HFFc6 (cell line): ENCODE results near the gene RNLS. TPM values are rescaled to one million over a fixed set of nuclear protein-coding genes. Genes with fewer than 3 reads are reported as not detected.

ENCODE experiments used
- DNase-seq: peaks from one replicate; pipeline ENCODE4 v3.0.0-alpha.2; 2018
- H3K27ac Mint-ChIP-seq: 2 replicates; pipeline ENCODE4 v1.8.0; 2020; ENCODE audit warnings: mild to moderate bottlenecking, mixed read lengths
- H3K27me3 Mint-ChIP-seq: 2 replicates; pipeline ENCODE4 v1.8.0; 2021; ENCODE audit warnings: mild to moderate bottlenecking, moderate library complexity, mixed read lengths; ENCODE audit not compliant: insufficient read depth
- H3K36me3 Mint-ChIP-seq: 2 replicates; pipeline ENCODE4 v1.8.0; 2021; ENCODE audit warnings: low read depth, mixed read lengths
- H3K4me1 Mint-ChIP-seq: 2 replicates; pipeline ENCODE4 v1.8.0; 2020; ENCODE audit warnings: low read depth, mixed read lengths
- H3K4me3 Mint-ChIP-seq: 2 replicates; pipeline ENCODE4 v1.8.0; 2020; ENCODE audit warnings: mild to moderate bottlenecking, moderate library complexity, mixed read lengths
- H3K9me3 Mint-ChIP-seq: 2 replicates; pipeline ENCODE4 v1.8.0; 2020; ENCODE audit warnings: mild to moderate bottlenecking, mixed read lengths
- CTCF ChIP-seq: fragments of 200-600 bp; sonication (generic); IDR thresholded peaks from 2 replicates; pipeline ENCODE4 v1.5.0; 2021; ENCODE audit warnings: antibody characterized with exemption, mild to moderate bottlenecking
- total RNA-seq, 6 experiments: library from RNA; stranded (reverse); fragmentation: NEBNext Ultra II Directional; extraction: Animal tissue kit (Norgen Biotek cat#: 25700); gene quantifications; 2 replicates in 1 of 6; 3 replicates in 5 of 6; pipeline ENCODE4 v1.2.3, GENCODE V29; 2021

RNLS gene
- total RNA-seq, 6 experiments from 2014 or later, result 1.8 to 3.1 (median 2.4) TPM

GRCh38 chr10:88442716-88443115 is 140.4 kb downstream of the RNLS start:
- H3K27me3 Mint-ChIP-seq, result peaks cover 27% of the 10 kb centered on the region; the same call in 1 of the 2 replicates
- no peak for DNase-seq

GRCh38 chr10:88440541-88440940 is 142.6 kb downstream of the RNLS start:
- no peak for DNase-seq
- 0 out of 2 replicates have a peak, but pooled peaks cover 4% of the 10 kb centered on the region for H3K36me3 Mint-ChIP-seq

More at GRCh38 chr10:88442716-88443115, 140.4 kb downstream of the RNLS start:
- Mint-ChIP-seq H3K4me1 (no peaks in the 10 kb centered on the region), H3K36me3 (0 out of 2 replicates have a peak, but pooled peaks cover 4% of the 10 kb centered on the region), H3K27ac (no peak overlapping the region), H3K4me3 (no peak overlapping the region), H3K9me3 (no peaks in the 10 kb centered on the region; the same call in 1 of the 2 replicates)
- TF ChIP-seq CTCF, result no peak

GRCh38 chr10:88439932-88440331 is 143.2 kb downstream of the RNLS start:
- Mint-ChIP-seq H3K9me3 (no peaks in the 10 kb centered on the region; the same call in 1 of the 2 replicates), H3K4me3 (no peak overlapping the region), H3K4me1 (no peaks in the 10 kb centered on the region), H3K36me3 (0 out of 2 replicates have a peak, but pooled peaks cover 4% of the 10 kb centered on the region), H3K27me3 (peaks cover 18% of the 10 kb centered on the region; the same call in 1 of the 2 replicates), H3K27ac (no peak overlapping the region)
- TF ChIP-seq CTCF, result no peak
- DNase-seq, result no peak

More at GRCh38 chr10:88440541-88440940, 142.6 kb downstream of the RNLS start:
- H3K27ac Mint-ChIP-seq, result no peak overlapping the region
- H3K9me3 Mint-ChIP-seq, result no peaks in the 10 kb centered on the region; the same call in 1 of the 2 replicates
- H3K4me1 Mint-ChIP-seq, result no peaks in the 10 kb centered on the region
- no peak overlapping the region for H3K4me3 Mint-ChIP-seq
- no peak for TF ChIP-seq CTCF
- peaks cover 19% of the 10 kb centered on the region; the same call in 1 of the 2 replicates for H3K27me3 Mint-ChIP-seq

GRCh38 chr10:88437411-88437810 is 145.7 kb downstream of the RNLS start:
- no peaks in the 10 kb centered on the region for H3K36me3 Mint-ChIP-seq
- H3K9me3 Mint-ChIP-seq, result no peaks in the 10 kb centered on the region
- H3K4me3 Mint-ChIP-seq, result no peak overlapping the region
- H3K4me1 Mint-ChIP-seq, result no peaks in the 10 kb centered on the region
- no peak for TF ChIP-seq CTCF
- no peak for DNase-seq
- H3K27me3 Mint-ChIP-seq, result peaks cover 7% of the 10 kb centered on the region
- no peak overlapping the region for H3K27ac Mint-ChIP-seq

- TF ChIP-seq CTCF, result no peak
Observed at GRCh38 chr10:88433565-88434186, 149.4 kb downstream of the RNLS start.

More at GRCh38 chr10:88433565-88434186, 149.4 kb downstream of the RNLS start:
- Mint-ChIP-seq H3K4me3 (no peak overlapping the region), H3K4me1 (peaks cover 2% of the 10 kb centered on the region), H3K27me3 (peaks cover 2% of the 10 kb centered on the region), H3K36me3 (no peaks in the 10 kb centered on the region), H3K9me3 (no peaks in the 10 kb centered on the region), H3K27ac (no peak overlapping the region)
- DNase-seq, result no peak
